ENCODE measurements around the gene KATNB1. TPM values are rescaled to one million over a fixed set of nuclear protein-coding genes. Genes with fewer than 3 reads are reported as not detected.

The KATNB1 gene
- total RNA-seq, 2 experiments from 2014 or later, result 37.4 to 43.5 TPM

- POLR2A ChIA-PET, result no interaction called here
- no peak for DNase-seq (ENCODE audit: low spot score)
- no peaks in the 10 kb centered on the region for H4K20me1 ChIP-seq (ENCODE audit: insufficient read depth, low read length)
- H3K79me2 ChIP-seq (ENCODE audit: insufficient read depth, low read depth, low read length), result no peaks in the 10 kb centered on the region
- CTCF ChIA-PET (ENCODE audit: unreplicated experiment), result no interaction called here
- no peak for TF ChIP-seq EZH2phosphoT487 (IDR thresholded peaks at IDR 0.05; ENCODE audit: borderline replicate concordance, low read depth, low read length)
- no peak for TF ChIP-seq CTCF (conservative IDR thresholded peaks at IDR 0.05; ENCODE audit: low read length)
- no peaks in the 10 kb centered on the region for H3K4me1 ChIP-seq (ENCODE audit: insufficient read depth, low read length, poor library complexity, severe bottlenecking)
- H3K36me3 ChIP-seq (ENCODE audit: insufficient read depth, low read length), result no peaks in the 10 kb centered on the region
- H3K27ac ChIP-seq (ENCODE audit: low read depth, low read length, poor library complexity, severe bottlenecking), result no peak overlapping the region
- BruUV-seq (replicated peaks), result no TSS peak
- H3K4me2 ChIP-seq (ENCODE audit: low read length), result no peak overlapping the region
- no peaks in the 10 kb centered on the region for H3K9me2 ChIP-seq (ENCODE audit: insufficient read depth, low read length)
- intact Hi-C loops (cut with micrococcal nuclease; ENCODE audit: unreplicated experiment), result loop anchor here (5.0 kb wide), 2 partner anchors 119 to 144 kb away; no protein-coding TSS in a partner anchor
- H3K4me3 ChIP-seq (ENCODE audit: low read depth, low read length, poor library complexity, severe bottlenecking), result no peak overlapping the region
- no peaks in the 10 kb centered on the region for H3K9me3 ChIP-seq (ENCODE audit: low read length)
- H2AFZ ChIP-seq (ENCODE audit: low read length), result no peak overlapping the region
Measured at GRCh38 chr16:57721356-57722209, 14.0 kb upstream of the KATNB1 start.

- ChIA-PET CTCF (ENCODE audit: unreplicated experiment) (no interaction called here), POLR2A (no interaction called here)
- Histone ChIP-seq H3K9me2 (ENCODE audit: insufficient read depth, low read length) (no peaks in the 10 kb centered on the region), H4K20me1 (ENCODE audit: insufficient read depth, low read length) (no peaks in the 10 kb centered on the region), H3K36me3 (ENCODE audit: insufficient read depth, low read length) (no peaks in the 10 kb centered on the region), H3K4me2 (ENCODE audit: low read length) (no peak overlapping the region), H3K79me2 (ENCODE audit: insufficient read depth, low read depth, low read length) (no peaks in the 10 kb centered on the region), H3K27ac (ENCODE audit: low read depth, low read length, poor library complexity, severe bottlenecking) (no peak overlapping the region), H3K9me3 (ENCODE audit: low read length) (no peaks in the 10 kb centered on the region), H2AFZ (ENCODE audit: low read length) (no peak overlapping the region), H3K4me3 (ENCODE audit: low read depth, low read length, poor library complexity, severe bottlenecking) (no peak overlapping the region), H3K4me1 (ENCODE audit: insufficient read depth, low read length, poor library complexity, severe bottlenecking) (no peaks in the 10 kb centered on the region)
- no TSS peak for BruUV-seq (replicated peaks)
- no peak for TF ChIP-seq EZH2phosphoT487 (IDR thresholded peaks at IDR 0.05; ENCODE audit: borderline replicate concordance, low read depth, low read length)
- TF ChIP-seq CTCF (conservative IDR thresholded peaks at IDR 0.05; ENCODE audit: low read length), result 0 out of 2 replicates have a peak, but pooled peaks have one; percentile 22
- DNase-seq (ENCODE audit: low spot score), result no peak
- intact Hi-C loops (cut with micrococcal nuclease; ENCODE audit: unreplicated experiment), result loop anchor here (5.0 kb wide), 2 partner anchors 120 to 145 kb away; no protein-coding TSS in a partner anchor
Measured at GRCh38 chr16:57722210-57722499, 13.4 kb upstream of the KATNB1 start.

- Histone ChIP-seq H3K9me3 (ENCODE audit: low read length) (no peaks in the 10 kb centered on the region), H4K20me1 (ENCODE audit: insufficient read depth, low read length) (no peaks in the 10 kb centered on the region), H3K27ac (ENCODE audit: low read depth, low read length, poor library complexity, severe bottlenecking) (no peak overlapping the region), H3K9me2 (ENCODE audit: insufficient read depth, low read length) (no peaks in the 10 kb centered on the region), H2AFZ (ENCODE audit: low read length) (no peak overlapping the region), H3K4me1 (ENCODE audit: insufficient read depth, low read length, poor library complexity, severe bottlenecking) (no peaks in the 10 kb centered on the region), H3K79me2 (ENCODE audit: insufficient read depth, low read depth, low read length) (no peaks in the 10 kb centered on the region), H3K36me3 (ENCODE audit: insufficient read depth, low read length) (no peaks in the 10 kb centered on the region), H3K4me2 (ENCODE audit: low read length) (no peak overlapping the region), H3K4me3 (ENCODE audit: low read depth, low read length, poor library complexity, severe bottlenecking) (no peak overlapping the region)
- ChIA-PET POLR2A (no interaction called here), CTCF (ENCODE audit: unreplicated experiment) (interaction anchor here (0.6 kb wide), 1 partner anchor 249 kb away, joined by 3 read pairs; no protein-coding TSS in a partner anchor)
- no peak for DNase-seq (ENCODE audit: low spot score)
- intact Hi-C loops (cut with micrococcal nuclease; ENCODE audit: unreplicated experiment), result loop anchor here (5.0 kb wide), 2 partner anchors 120 to 145 kb away; no protein-coding TSS in a partner anchor
- BruUV-seq (replicated peaks), result no TSS peak
- no peak for TF ChIP-seq EZH2phosphoT487 (IDR thresholded peaks at IDR 0.05; ENCODE audit: borderline replicate concordance, low read depth, low read length)
- no peak for TF ChIP-seq CTCF (conservative IDR thresholded peaks at IDR 0.05; ENCODE audit: low read length)
Measured at GRCh38 chr16:57722651-57723050, 12.9 kb upstream of the KATNB1 start.

All from OCI-LY7 (cell line).